Testis (tissue), 3 donors: ENCODE data around the gene MKNK1. TPM values are rescaled to one million over a fixed set of nuclear protein-coding genes. Genes with fewer than 3 reads are reported as not detected.

ENCODE experiments used
- DNase-seq: peaks from one replicate; pipeline ENCODE4 v3.0.0-alpha.2; 2019
- H3K27ac ChIP-seq, 2 donors: fragments of 200-600 bp; sonication (generic); one replicate each; pipeline ENCODE4 v1.5.1; 2019
- H3K27me3 ChIP-seq: fragments of 200-600 bp; sonication (generic); one replicate; pipeline ENCODE4 v1.5.1; 2019
- H3K36me3 ChIP-seq: fragments of 200-600 bp; sonication (generic); one replicate; pipeline ENCODE4 v1.5.1; 2017; ENCODE audit warnings: low read depth; ENCODE audit errors: missing control alignments
- H3K4me1 ChIP-seq: fragments of 200-600 bp; sonication (generic); one replicate; pipeline ENCODE4 v1.5.1; 2019
- H3K4me3 ChIP-seq, 2 donors: fragments of 200-600 bp; sonication (generic); one replicate each; pipeline ENCODE4 v1.5.1; 2017 to 2019
- H3K9me3 ChIP-seq: fragments of 200-600 bp; sonication (generic); one replicate; pipeline ENCODE4 v1.5.1; 2017
- CTCF ChIP-seq, 3 experiments: fragments of 450-650 bp in 2 of 3; fragments of 200-600 bp in 1 of 3; sonication (generic) in 1 of 3; IDR thresholded peaks; one replicate each; pipeline ENCODE4 v1.5.1; 2016 to 2019; ENCODE audit warnings: antibody characterized with exemption in 3 of 3, mild to moderate bottlenecking in 2 of 3, moderate library complexity in 1 of 3
- POLR2A ChIP-seq: fragments of 450-650 bp; IDR thresholded peaks from one replicate; pipeline ENCODE4 v1.6.1; 2017; ENCODE audit warnings: antibody characterized with exemption, mild to moderate bottlenecking, moderate library complexity
- WGBS, 2 donors: methylation state at CpG; one replicate each; pipeline ENCODE4 v1.1.5; 2018; 5-methylcytosine and 5-hydroxymethylcytosine counted together
- intact Hi-C: fragments of 100-400 bp; cut with DNase I; formaldehyde crosslinking; loops from one replicate; pipeline ENCODE4 v1.15.1; 2023; ENCODE audit warnings: low total_unique reads
- polyA plus RNA-seq: library from polyadenylated mRNA; stranded (reverse); fragments of 350-450 nt; fragmentation: Illumina TruSeq; extraction: RNeasy Lipid Tissue Mini Kit (QIAGEN cat#74804); gene quantifications from one replicate; pipeline ENCODE4 v1.2.3, GENCODE V29; 2014; ENCODE audit warnings: low read depth, low replicate concordance; ENCODE audit not compliant: insufficient read depth
- total RNA-seq, 2 donors: library from RNA; depleted of rRNA; stranded (reverse); fragments of >200 nt; gene quantifications; one replicate each; pipeline ENCODE4 v1.2.3, GENCODE V29; 2016

MKNK1 gene
- total and polyA plus RNA-seq, 3 donors from 2014 or later: 30.7 to 55.7 (median 54.6) TPM

GRCh38 chr1:46513536-46513935, 90.5 kb downstream of the MKNK1 start:
- intact Hi-C loops: no loop called here
- DNase-seq: no peak
- Histone ChIP-seq H3K27ac (no peak overlapping the region), H3K9me3 (no peaks in the 10 kb centered on the region), H3K4me1 (no peaks in the 10 kb centered on the region), H3K36me3 (no peaks in the 10 kb centered on the region), H3K4me3 (no peak overlapping the region), H3K27me3 (no peaks in the 10 kb centered on the region)
- no peak for TF ChIP-seq POLR2A
- TF ChIP-seq CTCF (IDR thresholded peaks at IDR 0.05): no peak
- 64 to 76% methylated on average over 5 of the region's 5 CpGs for WGBS, 2 donors

- no peaks in the 10 kb centered on the region for H3K27me3 ChIP-seq
- WGBS, 2 donors: 75 to 76% methylated on average over 6 of the region's 6 CpGs
- no peak overlapping the region for H3K4me3 ChIP-seq
- no peaks in the 10 kb centered on the region for H3K36me3 ChIP-seq
- no peaks in the 10 kb centered on the region for H3K4me1 ChIP-seq
- no peak overlapping the region for H3K27ac ChIP-seq
- no peak for DNase-seq
- intact Hi-C loops: no loop called here
- H3K9me3 ChIP-seq: no peaks in the 10 kb centered on the region
- no peak for TF ChIP-seq POLR2A
- TF ChIP-seq CTCF (IDR thresholded peaks at IDR 0.05): no peak
Observed at GRCh38 chr1:46512792-46513190, 91.3 kb downstream of the MKNK1 start.

- Histone ChIP-seq H3K27ac (no peak overlapping the region), H3K4me1 (no peaks in the 10 kb centered on the region), H3K9me3 (no peaks in the 10 kb centered on the region), H3K27me3 (no peaks in the 10 kb centered on the region), H3K36me3 (no peaks in the 10 kb centered on the region), H3K4me3 (no peak overlapping the region)
- WGBS, 2 donors: 81 to 88% methylated on average over 17 to 23 of the region's 23 CpGs
- no peak for DNase-seq
- TF ChIP-seq POLR2A (no peak), CTCF (IDR thresholded peaks at IDR 0.05) (no peak)
- intact Hi-C loops: no loop called here
Observed at GRCh38 chr1:46512135-46512791, 91.8 kb downstream of the MKNK1 start.

- WGBS, 2 donors: 72% methylated on average over 4 to 8 of the region's 8 CpGs
- no peaks in the 10 kb centered on the region for H3K36me3 ChIP-seq
- intact Hi-C loops: no loop called here
- no peak for DNase-seq
- no peaks in the 10 kb centered on the region for H3K9me3 ChIP-seq
- H3K4me3 ChIP-seq: no peak overlapping the region
- TF ChIP-seq CTCF (IDR thresholded peaks at IDR 0.05) (no peak), POLR2A (no peak)
- H3K4me1 ChIP-seq: no peaks in the 10 kb centered on the region
- H3K27me3 ChIP-seq: no peaks in the 10 kb centered on the region
- H3K27ac ChIP-seq: no peak overlapping the region
Observed at GRCh38 chr1:46510998-46511365, 93.1 kb downstream of the MKNK1 start.

- no peak overlapping the region for H3K4me3 ChIP-seq
- no peaks in the 10 kb centered on the region for H3K36me3 ChIP-seq
- H3K9me3 ChIP-seq: no peaks in the 10 kb centered on the region
- WGBS, 2 donors: 92 to 94% methylated on average over 17 to 19 of the region's 19 CpGs
- DNase-seq: no peak
- H3K27ac ChIP-seq: no peak overlapping the region
- no peaks in the 10 kb centered on the region for H3K4me1 ChIP-seq
- no peak for TF ChIP-seq POLR2A
- TF ChIP-seq CTCF (IDR thresholded peaks at IDR 0.05): no peak
- intact Hi-C loops: no loop called here
- no peaks in the 10 kb centered on the region for H3K27me3 ChIP-seq
Observed at GRCh38 chr1:46510341-46510997, 93.6 kb downstream of the MKNK1 start.
